ENCODE results near the gene USP36.

GRCh38 chr17:78859051-78859450 is 18.4 kb upstream of the USP36 start:
- TF ChIP-seq MTA2 (IDR thresholded peaks at IDR 0.05; ENCODE audit: low read depth) (no peak), NEUROD1 (IDR thresholded peaks at IDR 0.05; ENCODE audit: borderline replicate concordance, low read depth, low read length, partially characterized antibody) (no peak), EP300 (IDR thresholded peaks at IDR 0.05; ENCODE audit: low read length) (no peak), RAD21 (CRISPR knock-in tag; conservative IDR thresholded peaks at IDR 0.05 in 1 of 2, IDR thresholded peaks at IDR 0.05 in 1 of 2) (no peak), POLR2A (conservative IDR thresholded peaks at IDR 0.05) (no peak), SMC3 (conservative IDR thresholded peaks at IDR 0.05; ENCODE audit: insufficient read depth, low read depth, low read length) (no peak)
- TF ChIP-seq, protein P1, sequence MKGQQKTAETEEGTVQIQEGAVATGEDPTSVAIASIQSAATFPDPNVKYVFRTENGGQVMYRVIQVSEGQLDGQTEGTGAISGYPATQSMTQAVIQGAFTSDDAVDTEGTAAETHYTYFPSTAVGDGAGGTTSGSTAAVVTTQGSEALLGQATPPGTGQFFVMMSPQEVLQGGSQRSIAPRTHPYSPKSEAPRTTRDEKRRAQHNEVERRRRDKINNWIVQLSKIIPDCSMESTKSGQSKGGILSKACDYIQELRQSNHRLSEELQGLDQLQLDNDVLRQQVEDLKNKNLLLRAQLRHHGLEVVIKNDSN (CRISPR knock-in tag; IDR thresholded peaks at IDR 0.05), result no peak

Measured in K562 (cell line).